ENCODE data around the gene TRIP6. TPM values are rescaled to one million over a fixed set of nuclear protein-coding genes. Genes with fewer than 3 reads are reported as not detected.

The TRIP6 gene
- total and polyA plus RNA-seq, 2 donors (not counting 1 experiment from before 2014, with no cell fraction given): 6.8 to 13.8 TPM

DNA sequence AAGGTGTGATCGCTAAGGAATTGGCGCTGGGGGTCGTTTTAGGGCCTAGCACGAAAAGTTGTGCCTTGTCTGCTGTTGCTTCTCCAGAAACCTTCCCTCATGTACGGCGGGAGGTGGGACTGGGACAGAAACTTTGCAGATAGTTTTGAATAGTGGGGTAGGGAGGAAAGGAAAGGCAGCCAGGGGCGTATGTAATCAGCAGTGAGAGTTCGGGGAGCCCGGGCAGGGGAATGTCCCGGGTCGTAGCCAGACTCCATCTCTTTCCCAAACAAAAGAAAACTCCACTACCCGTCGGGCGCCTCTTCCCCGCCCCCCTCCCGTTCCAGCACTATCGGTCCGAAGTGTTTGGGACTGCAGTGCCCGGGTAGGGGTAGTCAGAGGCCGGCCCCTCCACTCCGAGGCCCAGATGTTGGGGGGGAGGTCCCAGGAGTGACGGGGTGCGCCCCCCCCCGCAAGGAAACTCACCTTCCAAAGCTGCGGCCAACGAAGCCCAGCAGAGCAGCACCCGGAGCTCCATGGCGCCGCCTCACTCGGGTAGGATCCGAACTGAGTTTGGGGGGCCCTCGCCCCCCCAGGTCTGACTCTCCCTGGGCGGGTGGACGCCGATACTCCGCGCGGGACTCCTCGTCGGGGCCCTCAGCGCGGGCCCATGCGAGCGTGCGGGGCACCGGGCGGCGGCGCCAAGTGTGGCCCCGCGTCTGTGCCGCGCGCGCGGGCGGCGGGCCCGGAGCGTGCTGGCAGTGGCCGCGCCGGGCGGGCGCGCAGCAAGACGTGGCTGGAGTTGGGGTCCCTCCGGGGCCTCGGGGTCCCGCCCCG, 40.5 kb upstream of the TRIP6 start:
- Mint-ChIP-seq H3K9me3 (ENCODE audit: insufficient read depth) (no peaks in the 10 kb centered on the region), H3K4me1 (peaks cover 20% of the 10 kb centered on the region), H3K4me3 (peak overlapping the region; percentile 76), H3K27me3 (peaks cover 42% of the 10 kb centered on the region), H3K27ac (peak overlapping the region; percentile 1)
- H3K79me2 ChIP-seq (ENCODE audit: control insufficient read depth, insufficient read depth, low read length): no peaks in the 10 kb centered on the region
- ChIA-PET POLR2A (interaction anchor here (0.6 kb wide), 1 partner anchor 703 kb away, joined by 4 read pairs; no protein-coding TSS in a partner anchor), CTCF (no interaction called here)
- intact Hi-C loops (cut with micrococcal nuclease): no loop called here
- no peaks in the 10 kb centered on the region for H4K20me1 ChIP-seq (ENCODE audit: control insufficient read depth, insufficient read depth, low read length, poor library complexity, severe bottlenecking)
- 1% methylated on average over 51 of the region's 71 CpGs for WGBS (ENCODE audit: insufficient coverage)
- peak overlapping the region; percentile 60 for H3K9ac ChIP-seq (ENCODE audit: low read length)
- H3K36me3 ChIP-seq (replicated peaks in 1 of 2; ENCODE audit: control extremely low read depth in 1 of 2, control insufficient read depth in 1 of 2, extremely low read depth in 1 of 2, insufficient read depth in 2 of 2, low read length in 1 of 2): no peaks in the 10 kb centered on the region
- DNase-seq (peak; percentile 37), ATAC-seq (ENCODE audit: low read depth) (peak; percentile 36)
- H3K27me3 ChIP-seq (replicated peaks in 1 of 4; ENCODE audit: control extremely low read depth in 1 of 4, control insufficient read depth in 3 of 4, insufficient read depth in 4 of 4, low read length in 3 of 4): peaks cover 0 to 57% (median 22%) of the 10 kb centered on the region in 4 experiments
- peak overlapping the region; percentile 83 for H3K4me2 ChIP-seq (replicated peaks; ENCODE audit: low read depth, low read length, poor library complexity, severe bottlenecking)
- peak overlapping the region; percentile 60 for H2AFZ ChIP-seq (ENCODE audit: insufficient read depth, low read depth, low read length, poor library complexity, severe bottlenecking)
- no peak for TF ChIP-seq EZH2 (IDR thresholded peaks at IDR 0.05; ENCODE audit: borderline replicate concordance, insufficient read depth, low read depth, low read length, poor library complexity, severe bottlenecking)
- no peak for TF ChIP-seq CTCF (IDR thresholded peaks at IDR 0.05)
- peak overlapping the region in 3 of 5 experiments; percentile 18 to 47 (median 31) for H3K4me3 ChIP-seq (ENCODE audit: control extremely low read depth in 1 of 5, extremely low read depth in 1 of 5, insufficient read depth in 1 of 5, low read depth in 2 of 5, low read length in 4 of 5)
- peaks cover 0 to 4% (median 0%) of the 10 kb centered on the region in 3 donors for H3K9me3 ChIP-seq (ENCODE audit: control extremely low read depth in 1 of 3, control insufficient read depth in 2 of 3, insufficient read depth in 1 of 3, low read length in 2 of 3)
- H3K27ac ChIP-seq (ENCODE audit: low read length in 2 of 2): no peak overlapping the region
- peaks cover 26 to 27% of the 10 kb centered on the region in 2 donors for H3K4me1 ChIP-seq (ENCODE audit: control insufficient read depth in 2 of 2, insufficient read depth in 2 of 2, low read length in 2 of 2)

Measured in B cell (primary cell).